ENCODE measurements around the gene PTGS1.
"Not testable (repeated sequence)": the region's sequence is repeated elsewhere in the genome, so short reads cannot be mapped to it uniquely, and the experiment has no call there.

Gene PTGS1

GRCh38 chr9:122370869-122371755 is at the start of gene PTGS1:
TSS of gene PTGS1 (plus strand) at chr9:122371024. CDS start at chr9:122371085, 61 bp downstream.
- peaks cover 2% of the 10 kb centered on the region for H3K9me3 Mint-ChIP-seq
- peak within 1 kb of the TSS; percentile 86 for H3K4me3 Mint-ChIP-seq
- ATAC-seq (ENCODE audit: low read depth) (peak; percentile 80), DNase-seq (ENCODE audit: low spot score in 2 of 2) (peak; percentile 28 to 42)
- peak within 1 kb of the TSS; percentile 87 for H3K27ac Mint-ChIP-seq
- peaks cover 2% of the 10 kb centered on the region for H3K36me3 Mint-ChIP-seq
- H3K4me1 Mint-ChIP-seq = peaks cover 29% of the 10 kb centered on the region
- no peaks in the 10 kb centered on the region for H3K27me3 Mint-ChIP-seq

GRCh38 chr9:122322553-122322952 is 48.3 kb upstream of the PTGS1 start:
- Mint-ChIP-seq H3K27ac (no peak overlapping the region), H3K4me3 (no peak overlapping the region), H3K27me3 (no peaks in the 10 kb centered on the region), H3K9me3 (peaks cover 2% of the 10 kb centered on the region), H3K36me3 (peaks cover 33% of the 10 kb centered on the region), H3K4me1 (peaks cover 4% of the 10 kb centered on the region)
- no peak for ATAC-seq (ENCODE audit: low read depth)
- no peak for DNase-seq (ENCODE audit: low spot score in 2 of 2)

DNA sequence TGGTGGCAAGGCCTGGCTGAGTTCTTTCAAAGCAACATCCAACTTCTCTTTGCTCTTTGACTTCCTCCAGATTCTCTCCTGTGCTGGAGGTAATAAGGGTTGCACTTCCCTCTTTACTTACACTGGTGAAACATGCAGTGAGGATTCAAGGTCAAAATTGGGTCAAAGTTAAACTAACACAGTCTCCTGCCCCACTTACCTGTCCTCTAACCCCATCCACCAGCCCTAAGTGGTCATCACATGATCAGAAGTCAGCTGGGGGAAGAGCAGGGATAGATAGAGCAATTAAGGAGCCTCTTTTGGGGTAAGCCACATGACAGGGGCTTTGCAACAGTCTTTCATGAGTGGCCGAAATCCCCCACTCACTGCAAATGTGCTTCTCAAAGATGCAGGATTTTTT is 46.2 kb upstream of the PTGS1 start:
- ATAC-seq (ENCODE audit: low read depth); H3K4me3 Mint-ChIP-seq; H3K4me1 Mint-ChIP-seq; H3K9me3 Mint-ChIP-seq; H3K27me3 Mint-ChIP-seq; DNase-seq (ENCODE audit: low spot score in 2 of 2): not testable (repeated sequence)
- peaks cover 32% of the 10 kb centered on the region for H3K36me3 Mint-ChIP-seq
- H3K27ac Mint-ChIP-seq = peak overlapping the region; percentile 24

DNA sequence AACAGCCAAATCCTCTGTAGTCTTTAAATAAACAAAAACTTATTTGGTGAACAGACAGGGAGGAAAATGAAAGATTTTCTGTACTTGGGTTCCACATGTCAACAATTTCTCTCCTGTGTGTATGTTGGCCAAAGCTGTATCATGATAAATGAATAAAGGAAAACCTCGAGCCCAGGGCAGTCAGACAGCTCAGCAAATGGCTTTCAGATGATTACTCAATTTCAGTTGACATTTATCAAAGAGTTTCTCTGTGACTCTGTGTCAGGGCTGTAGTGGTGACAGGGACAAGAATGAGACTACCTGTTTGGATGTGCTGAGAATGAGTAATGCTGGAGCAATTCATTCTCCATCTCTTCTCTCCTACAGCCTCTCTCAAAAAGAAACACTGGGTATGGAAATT is 45.7 kb upstream of the PTGS1 start:
- no peak for ATAC-seq (ENCODE audit: low read depth)
- H3K27ac Mint-ChIP-seq = peak overlapping the region; percentile 35

DNA sequence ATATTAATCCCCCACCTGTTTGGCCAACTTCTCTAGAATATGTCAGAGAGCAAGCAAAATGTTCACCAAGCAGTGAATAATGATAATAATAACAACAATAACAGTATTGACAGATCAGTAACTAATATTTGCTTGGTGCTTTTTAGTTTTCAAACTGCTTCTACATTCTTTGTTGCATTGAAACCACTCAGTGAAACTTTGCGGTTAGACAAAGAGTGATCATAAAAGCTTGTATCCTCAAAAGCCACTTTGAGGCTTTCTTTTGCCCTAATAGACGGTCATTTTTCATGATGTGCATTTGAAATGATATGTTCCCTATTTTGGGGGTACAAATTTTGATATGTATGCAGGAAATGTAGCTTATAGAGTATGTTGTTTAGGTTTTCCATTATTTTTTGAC is 43.6 kb upstream of the PTGS1 start:
- peaks cover 32% of the 10 kb centered on the region for H3K36me3 Mint-ChIP-seq
- H3K27me3 Mint-ChIP-seq = no peaks in the 10 kb centered on the region
- H3K9me3 Mint-ChIP-seq = no peaks in the 10 kb centered on the region
- DNase-seq (ENCODE audit: low spot score in 2 of 2) (no peak), ATAC-seq (ENCODE audit: low read depth) (no peak)
- H3K4me3 Mint-ChIP-seq = no peak overlapping the region
- no peaks in the 10 kb centered on the region for H3K4me1 Mint-ChIP-seq
- H3K27ac Mint-ChIP-seq = no peak overlapping the region

More for the DNA sequence above, 45.7 kb upstream of the PTGS1 start:
- Mint-ChIP-seq H3K36me3 (peaks cover 32% of the 10 kb centered on the region), H3K4me3 (no peak overlapping the region), H3K9me3 (no peaks in the 10 kb centered on the region), H3K27me3 (no peaks in the 10 kb centered on the region), H3K4me1 (no peaks in the 10 kb centered on the region)
- no peak for DNase-seq (ENCODE audit: low spot score in 2 of 2)

DNA sequence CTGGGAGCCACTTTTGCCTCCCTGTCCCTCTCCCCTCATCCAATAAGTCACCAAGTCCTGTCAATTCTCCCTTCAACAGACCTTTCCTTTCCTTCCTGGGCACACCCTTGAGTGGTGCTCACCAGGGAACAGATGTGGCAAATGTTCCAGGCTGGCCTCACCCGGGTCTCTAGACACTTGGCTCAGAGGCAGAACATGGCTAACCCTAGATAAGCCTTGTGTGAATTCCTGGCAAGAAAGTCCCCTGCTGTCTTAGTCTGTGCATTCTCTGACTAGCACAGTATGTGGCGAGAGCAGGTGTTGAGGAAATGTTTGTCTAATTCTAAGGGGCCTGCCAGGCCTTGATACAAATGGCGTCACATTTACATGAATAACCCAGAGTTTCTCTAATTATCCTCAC is 41.2 kb upstream of the PTGS1 start:
- no peaks in the 10 kb centered on the region for H3K27me3 Mint-ChIP-seq
- no peaks in the 10 kb centered on the region for H3K4me1 Mint-ChIP-seq
- DNase-seq (ENCODE audit: low spot score in 2 of 2) = no peak
- no peaks in the 10 kb centered on the region for H3K9me3 Mint-ChIP-seq
- ATAC-seq (ENCODE audit: low read depth) = no peak
- no peak overlapping the region for H3K4me3 Mint-ChIP-seq
- peaks cover 18% of the 10 kb centered on the region for H3K36me3 Mint-ChIP-seq
- no peak overlapping the region for H3K27ac Mint-ChIP-seq

DNA sequence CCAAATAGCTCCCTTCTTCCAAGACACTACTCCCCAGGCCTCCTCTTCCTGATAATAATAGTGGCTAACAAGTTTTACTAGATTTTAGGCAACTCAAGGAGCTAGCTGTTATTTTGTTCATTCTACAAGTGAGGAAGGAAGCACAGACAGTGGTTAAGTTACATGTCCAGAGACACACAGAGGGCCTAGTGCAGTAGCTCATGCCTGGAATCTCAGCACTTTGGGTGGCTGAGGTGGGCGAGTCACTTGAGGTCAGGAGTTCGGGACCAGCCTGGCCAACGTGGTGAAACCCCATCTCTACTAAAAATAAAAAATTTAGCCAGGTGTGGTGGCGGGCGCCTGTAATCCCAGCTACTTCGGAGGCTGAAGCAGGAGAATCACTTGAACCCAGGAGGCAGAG is 40.4 kb upstream of the PTGS1 start:
- H3K27ac Mint-ChIP-seq; DNase-seq (ENCODE audit: low spot score in 2 of 2): not testable (repeated sequence)

DNA sequence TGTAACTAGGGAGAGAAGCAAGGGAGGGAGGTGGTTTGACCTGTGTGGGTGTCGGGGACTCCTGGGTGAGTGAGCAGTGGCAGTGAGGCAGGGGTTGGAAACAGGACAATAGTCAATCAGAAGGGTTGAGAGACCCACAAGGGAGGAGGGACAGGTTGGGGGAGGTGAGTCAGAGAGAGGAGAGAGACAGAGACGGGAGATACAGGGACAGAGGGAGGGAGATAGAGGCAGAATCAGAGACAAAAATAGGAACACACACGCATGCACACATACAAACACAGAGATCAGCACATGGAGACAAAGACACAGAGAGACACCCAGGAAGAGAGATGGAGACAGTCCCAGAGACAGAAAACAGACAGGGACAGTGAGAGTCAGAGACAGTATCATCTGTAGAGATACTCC is 39.3 kb upstream of the PTGS1 start:
- H3K27ac Mint-ChIP-seq = no peak overlapping the region
- H3K4me1 Mint-ChIP-seq = no peaks in the 10 kb centered on the region
- H3K9me3 Mint-ChIP-seq = no peaks in the 10 kb centered on the region
- H3K27me3 Mint-ChIP-seq = peaks cover 4% of the 10 kb centered on the region
- no peak for ATAC-seq (ENCODE audit: low read depth)
- DNase-seq (ENCODE audit: low spot score in 2 of 2) = no peak
- peaks cover 10% of the 10 kb centered on the region for H3K36me3 Mint-ChIP-seq
- H3K4me3 Mint-ChIP-seq = no peak overlapping the region

More for the DNA sequence above, 40.4 kb upstream of the PTGS1 start:
- H3K36me3 Mint-ChIP-seq = peaks cover 14% of the 10 kb centered on the region
- not testable (repeated sequence) for H3K4me3 Mint-ChIP-seq; ATAC-seq (ENCODE audit: low read depth); H3K4me1 Mint-ChIP-seq; H3K27me3 Mint-ChIP-seq; H3K9me3 Mint-ChIP-seq

GRCh38 chr9:122332083-122332482 is 38.7 kb upstream of the PTGS1 start:
- no peak for ATAC-seq (ENCODE audit: low read depth)
- DNase-seq (ENCODE audit: low spot score in 2 of 2) = no peak
- no peaks in the 10 kb centered on the region for H3K9me3 Mint-ChIP-seq
- H3K4me3 Mint-ChIP-seq = no peak overlapping the region
- H3K36me3 Mint-ChIP-seq = peaks cover 10% of the 10 kb centered on the region
- no peak overlapping the region for H3K27ac Mint-ChIP-seq
- peaks cover 4% of the 10 kb centered on the region for H3K27me3 Mint-ChIP-seq
- peaks cover 2% of the 10 kb centered on the region for H3K4me1 Mint-ChIP-seq

DNA sequence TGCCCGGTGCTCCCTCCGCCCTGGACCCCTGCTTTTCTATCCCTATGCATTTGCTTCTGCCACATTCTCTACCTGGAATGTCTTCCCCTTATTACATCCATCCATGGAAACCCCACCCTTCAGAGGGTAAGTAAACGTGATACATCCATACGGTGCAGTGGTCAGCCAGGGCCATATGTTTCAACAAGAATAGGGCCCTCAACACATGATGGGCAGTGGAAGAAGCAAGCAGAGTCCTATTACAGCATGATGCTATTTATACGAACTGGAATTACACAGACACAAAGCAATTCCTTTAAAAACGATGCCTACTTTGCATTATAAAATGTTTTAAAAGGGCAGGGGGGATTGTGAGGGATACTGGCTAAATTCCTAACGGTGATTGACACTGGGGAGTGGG is 38.2 kb upstream of the PTGS1 start:
- Mint-ChIP-seq H3K4me1 (peaks cover 7% of the 10 kb centered on the region), H3K27ac (no peak overlapping the region), H3K36me3 (peaks cover 10% of the 10 kb centered on the region), H3K9me3 (no peaks in the 10 kb centered on the region), H3K27me3 (peaks cover 4% of the 10 kb centered on the region), H3K4me3 (no peak overlapping the region)
- ATAC-seq (ENCODE audit: low read depth) (no peak), DNase-seq (ENCODE audit: low spot score in 2 of 2) (no peak)

DNA sequence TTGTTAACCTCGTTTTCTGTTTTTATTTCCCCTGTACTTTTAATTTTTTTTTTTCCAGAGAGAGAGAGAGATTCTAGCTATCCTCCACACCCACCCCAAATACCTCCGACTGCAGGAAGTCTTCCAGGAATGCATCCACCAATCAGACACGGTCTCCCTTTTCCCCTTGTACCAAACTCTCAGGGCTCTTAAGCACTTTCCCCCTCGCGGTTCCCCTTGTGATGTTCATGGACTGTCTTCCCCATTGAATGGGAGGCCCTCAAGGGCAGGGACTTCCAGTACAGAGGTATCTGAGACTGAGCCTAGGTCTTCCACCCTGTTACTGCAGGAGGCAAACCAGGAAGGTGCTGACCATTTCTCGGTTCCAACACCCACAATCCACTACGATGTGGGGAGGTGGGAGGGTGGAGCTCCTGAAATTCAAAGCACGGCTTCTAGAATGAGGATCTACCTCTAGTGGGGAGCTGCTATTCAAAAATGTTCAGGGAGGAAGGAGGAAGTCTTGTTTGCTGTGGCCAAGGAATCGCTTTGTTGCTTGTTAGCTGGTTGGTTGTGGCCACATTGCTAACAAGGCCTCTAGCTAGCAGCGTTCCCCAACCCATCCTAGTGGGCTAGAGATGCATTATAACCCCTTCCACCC is 37.5 kb upstream of the PTGS1 start:
- H3K27me3 Mint-ChIP-seq = peaks cover 4% of the 10 kb centered on the region
- H3K27ac Mint-ChIP-seq = no peak overlapping the region
- no peak overlapping the region for H3K4me3 Mint-ChIP-seq
- peaks cover 7% of the 10 kb centered on the region for H3K4me1 Mint-ChIP-seq
- no peak for DNase-seq (ENCODE audit: low spot score in 2 of 2)
- peaks cover 7% of the 10 kb centered on the region for H3K36me3 Mint-ChIP-seq
- H3K9me3 Mint-ChIP-seq = no peaks in the 10 kb centered on the region
- no peak for ATAC-seq (ENCODE audit: low read depth)

- Mint-ChIP-seq H3K4me3 (no peak overlapping the region), H3K36me3 (no peaks in the 10 kb centered on the region), H3K4me1 (peaks cover 7% of the 10 kb centered on the region), H3K27me3 (peaks cover 9% of the 10 kb centered on the region), H3K27ac (no peak overlapping the region), H3K9me3 (no peaks in the 10 kb centered on the region)
- ATAC-seq (ENCODE audit: low read depth) (no peak), DNase-seq (ENCODE audit: low spot score in 2 of 2) (no peak)
Measured at GRCh38 chr9:122334916-122335315, 35.9 kb upstream of the PTGS1 start.

GRCh38 chr9:122336189-122336588 is 34.6 kb upstream of the PTGS1 start:
- no peak for DNase-seq (ENCODE audit: low spot score in 2 of 2)
- Mint-ChIP-seq H3K9me3 (no peaks in the 10 kb centered on the region), H3K36me3 (no peaks in the 10 kb centered on the region), H3K27me3 (peaks cover 11% of the 10 kb centered on the region), H3K4me1 (peaks cover 7% of the 10 kb centered on the region), H3K4me3 (no peak overlapping the region), H3K27ac (no peak overlapping the region)
- ATAC-seq (ENCODE audit: low read depth) = no peak

DNA sequence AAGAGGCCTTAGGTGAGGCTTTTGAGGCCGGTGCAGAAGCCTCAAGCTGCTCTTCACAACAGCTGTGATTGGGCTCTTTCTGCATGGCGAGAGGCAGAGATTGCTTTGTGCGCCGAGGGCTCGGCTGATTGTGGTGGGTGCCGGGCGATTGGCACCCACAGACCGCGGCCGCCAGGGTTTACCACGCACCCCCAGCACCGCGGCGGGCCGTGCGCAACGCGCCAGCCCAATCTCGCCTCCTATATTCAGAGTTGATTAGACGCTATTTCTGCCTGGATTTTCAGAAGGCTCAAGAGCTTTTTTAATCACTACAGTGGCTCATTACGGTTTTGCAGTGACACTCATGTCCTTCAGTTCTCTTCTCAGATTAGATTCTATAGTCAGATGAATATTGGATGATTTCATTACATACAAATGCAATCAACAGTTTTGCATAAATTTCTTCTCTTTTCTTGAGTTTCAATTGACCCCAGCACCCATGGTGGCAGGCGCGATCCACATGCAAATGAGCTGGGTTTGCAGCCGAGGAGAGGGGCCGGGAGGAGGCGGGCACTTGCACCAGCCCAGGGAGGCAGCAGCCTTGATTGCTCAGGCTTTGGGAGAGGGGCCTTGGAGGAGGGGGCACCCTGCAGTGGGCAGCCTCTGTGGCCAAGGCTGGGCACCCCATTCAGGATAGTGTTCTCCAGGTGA is 33.8 kb upstream of the PTGS1 start:
- ATAC-seq (ENCODE audit: low read depth) = peak; percentile 89
- peak in 1 of 2 donors; percentile 14 for DNase-seq (ENCODE audit: low spot score in 2 of 2)
- Mint-ChIP-seq H3K27ac (no peak overlapping the region), H3K36me3 (no peaks in the 10 kb centered on the region), H3K9me3 (no peaks in the 10 kb centered on the region), H3K27me3 (peaks cover 11% of the 10 kb centered on the region), H3K4me1 (peaks cover 7% of the 10 kb centered on the region), H3K4me3 (peak overlapping the region; percentile 69)

Measured in memory B cell (primary cell).